GM10847 (cell line): ENCODE data around the gene MRPL52.

ENCODE experiments used
- POLR2A ChIP-seq: IDR thresholded peaks from 2 replicates; pipeline ENCODE4 v1.6.1; 2011; ENCODE audit not compliant: insufficient read length; ENCODE audit errors: extremely low read depth

MRPL52 gene

DNA sequence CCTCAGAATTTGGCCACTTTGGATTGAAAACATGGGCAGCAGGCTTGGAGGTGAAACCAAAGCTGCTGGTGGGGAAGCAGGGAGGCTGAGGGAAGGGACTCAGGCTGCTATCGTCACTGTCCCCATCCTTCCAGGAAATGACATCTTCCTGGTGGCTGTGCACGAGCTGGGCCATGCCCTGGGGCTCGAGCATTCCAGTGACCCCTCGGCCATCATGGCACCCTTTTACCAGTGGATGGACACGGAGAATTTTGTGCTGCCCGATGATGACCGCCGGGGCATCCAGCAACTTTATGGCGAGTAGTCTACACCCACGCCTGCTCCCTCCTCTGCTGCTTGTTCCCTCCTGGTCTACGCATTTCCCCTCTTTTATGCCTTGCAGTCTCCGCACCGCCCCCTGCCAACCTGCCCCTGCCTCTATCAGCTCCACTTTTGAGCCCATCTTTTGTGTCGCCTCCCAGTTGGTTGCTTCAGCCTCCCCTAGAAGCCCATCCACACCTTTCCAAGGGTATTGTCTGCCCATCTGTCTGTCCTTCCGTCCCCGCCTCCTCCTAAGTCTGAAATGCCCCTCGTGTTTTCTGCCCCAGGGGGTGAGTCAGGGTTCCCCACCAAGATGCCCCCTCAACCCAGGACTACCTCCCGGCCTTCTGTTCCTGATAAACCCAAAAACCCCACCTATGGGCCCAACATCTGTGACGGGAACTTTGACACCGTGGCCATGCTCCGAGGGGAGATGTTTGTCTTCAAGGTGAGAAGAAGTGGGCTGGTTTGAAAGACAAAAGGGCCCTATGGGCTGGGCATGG, 13.6 kb downstream of the MRPL52 start:
- TF ChIP-seq POLR2A: no peak

DNA sequence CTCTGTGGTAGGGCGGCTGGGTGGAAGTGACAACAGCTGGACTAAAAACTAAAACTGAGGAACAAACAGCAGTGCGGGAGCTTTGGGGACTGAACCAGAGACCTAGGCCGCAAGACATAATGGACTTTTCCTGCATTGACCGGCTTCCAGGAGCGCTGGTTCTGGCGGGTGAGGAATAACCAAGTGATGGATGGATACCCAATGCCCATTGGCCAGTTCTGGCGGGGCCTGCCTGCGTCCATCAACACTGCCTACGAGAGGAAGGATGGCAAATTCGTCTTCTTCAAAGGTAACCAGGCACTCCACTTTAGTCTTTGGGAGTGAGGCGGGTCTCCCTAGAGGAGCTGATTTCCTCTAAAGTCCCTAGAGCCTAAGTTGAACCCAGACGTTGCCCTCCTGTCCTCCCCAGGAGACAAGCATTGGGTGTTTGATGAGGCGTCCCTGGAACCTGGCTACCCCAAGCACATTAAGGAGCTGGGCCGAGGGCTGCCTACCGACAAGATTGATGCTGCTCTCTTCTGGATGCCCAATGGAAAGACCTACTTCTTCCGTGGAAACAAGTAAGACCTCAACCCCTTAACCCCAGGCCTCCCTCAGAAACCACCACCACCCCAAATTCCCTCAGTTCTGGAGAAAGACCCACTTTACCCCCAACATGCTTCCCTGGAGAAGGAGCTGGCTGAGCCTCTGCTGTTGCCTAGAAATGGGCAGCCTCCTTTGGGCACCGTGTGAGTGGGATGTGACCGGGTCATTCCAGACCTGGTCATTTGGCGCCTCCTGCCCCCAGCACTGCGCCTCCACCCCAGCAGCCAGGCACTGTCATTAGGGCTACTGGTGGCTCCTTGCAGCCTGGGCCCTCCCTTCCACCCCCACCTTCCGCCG, 14.8 kb downstream of the MRPL52 start:
- no peak for TF ChIP-seq POLR2A

DNA sequence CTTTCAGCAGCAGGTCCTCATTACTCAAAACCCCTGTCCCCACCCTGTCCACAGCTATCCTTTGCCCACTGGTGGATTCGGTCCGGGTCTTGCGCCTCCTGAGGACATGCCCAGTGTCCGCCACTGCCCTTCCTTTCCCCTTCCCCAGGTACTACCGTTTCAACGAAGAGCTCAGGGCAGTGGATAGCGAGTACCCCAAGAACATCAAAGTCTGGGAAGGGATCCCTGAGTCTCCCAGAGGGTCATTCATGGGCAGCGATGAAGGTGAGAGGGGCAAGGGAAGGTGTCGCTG, 15.4 kb downstream of the MRPL52 start:
- no peak for TF ChIP-seq POLR2A

DNA sequence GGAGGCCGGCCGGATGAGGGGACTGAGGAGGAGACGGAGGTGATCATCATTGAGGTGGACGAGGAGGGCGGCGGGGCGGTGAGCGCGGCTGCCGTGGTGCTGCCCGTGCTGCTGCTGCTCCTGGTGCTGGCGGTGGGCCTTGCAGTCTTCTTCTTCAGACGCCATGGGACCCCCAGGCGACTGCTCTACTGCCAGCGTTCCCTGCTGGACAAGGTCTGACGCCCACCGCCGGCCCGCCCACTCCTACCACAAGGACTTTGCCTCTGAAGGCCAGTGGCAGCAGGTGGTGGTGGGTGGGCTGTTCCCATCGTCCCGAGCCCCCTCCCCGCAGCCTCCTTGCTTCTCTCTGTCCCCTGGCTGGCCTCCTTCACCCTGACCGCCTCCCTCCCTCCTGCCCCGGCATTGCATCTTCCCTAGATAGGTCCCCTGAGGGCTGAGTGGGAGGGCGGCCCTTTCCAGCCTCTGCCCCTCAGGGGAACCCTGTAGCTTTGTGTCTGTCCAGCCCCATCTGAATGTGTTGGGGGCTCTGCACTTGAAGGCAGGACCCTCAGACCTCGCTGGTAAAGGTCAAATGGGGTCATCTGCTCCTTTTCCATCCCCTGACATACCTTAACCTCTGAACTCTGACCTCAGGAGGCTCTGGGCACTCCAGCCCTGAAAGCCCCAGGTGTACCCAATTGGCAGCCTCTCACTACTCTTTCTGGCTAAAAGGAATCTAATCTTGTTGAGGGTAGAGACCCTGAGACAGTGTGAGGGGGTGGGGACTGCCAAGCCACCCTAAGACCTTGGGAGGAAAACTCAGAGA, 16.3 kb downstream of the MRPL52 start:
- TF ChIP-seq POLR2A: no peak

DNA sequence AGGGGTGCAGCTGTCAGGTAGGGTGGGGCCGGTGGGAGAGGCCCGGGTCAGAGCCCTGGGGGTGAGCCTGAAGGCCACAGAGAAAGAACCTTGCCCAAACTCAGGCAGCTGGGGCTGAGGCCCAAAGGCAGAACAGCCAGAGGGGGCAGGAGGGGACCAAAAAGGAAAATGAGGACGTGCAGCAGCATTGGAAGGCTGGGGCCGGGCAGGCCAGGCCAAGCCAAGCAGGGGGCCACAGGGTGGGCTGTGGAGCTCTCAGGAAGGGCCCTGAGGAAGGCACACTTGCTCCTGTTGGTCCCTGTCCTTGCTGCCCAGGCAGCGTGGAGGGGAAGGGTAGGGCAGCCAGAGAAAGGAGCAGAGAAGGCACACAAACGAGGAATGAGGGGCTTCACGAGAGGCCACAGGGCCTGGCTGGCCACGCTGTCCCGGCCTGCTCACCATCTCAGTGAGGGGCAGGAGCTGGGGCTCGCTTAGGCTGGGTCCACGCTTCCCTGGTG, 17.2 kb downstream of the MRPL52 start:
- TF ChIP-seq POLR2A: no peak

DNA sequence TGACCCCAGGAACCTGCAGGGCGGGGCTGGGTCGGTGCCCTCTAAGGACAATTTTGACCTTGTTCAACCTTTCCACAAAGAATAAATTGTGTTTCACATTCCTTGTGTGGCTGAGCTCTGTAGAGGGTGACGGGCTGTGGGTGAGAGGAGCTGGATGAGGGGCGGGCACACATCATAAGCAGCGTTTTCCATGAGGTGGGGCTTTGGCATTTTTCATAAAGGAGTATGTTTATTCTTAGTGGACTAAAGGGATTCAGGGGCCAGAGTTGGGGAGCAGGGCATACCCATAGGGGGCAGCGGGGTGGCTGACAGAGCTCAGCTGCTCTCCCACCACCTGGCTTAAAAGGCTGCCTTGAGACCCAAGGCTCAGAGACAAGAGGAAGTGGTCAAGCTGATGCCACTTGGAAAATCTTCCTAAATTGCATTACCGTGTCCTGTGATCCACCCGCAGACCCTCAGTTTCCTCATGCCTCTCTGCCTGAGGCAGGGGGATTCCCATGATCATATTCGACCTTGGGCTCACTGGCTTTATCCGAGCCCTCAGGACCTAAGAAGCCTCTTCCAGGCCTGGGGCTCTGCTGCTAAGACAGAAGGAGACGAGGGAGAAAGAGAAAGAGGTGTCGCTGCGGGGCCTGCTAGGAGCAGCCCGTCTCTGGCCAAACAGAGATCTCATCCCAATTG, 18.1 kb downstream of the MRPL52 start:
- TF ChIP-seq POLR2A: no peak

DNA sequence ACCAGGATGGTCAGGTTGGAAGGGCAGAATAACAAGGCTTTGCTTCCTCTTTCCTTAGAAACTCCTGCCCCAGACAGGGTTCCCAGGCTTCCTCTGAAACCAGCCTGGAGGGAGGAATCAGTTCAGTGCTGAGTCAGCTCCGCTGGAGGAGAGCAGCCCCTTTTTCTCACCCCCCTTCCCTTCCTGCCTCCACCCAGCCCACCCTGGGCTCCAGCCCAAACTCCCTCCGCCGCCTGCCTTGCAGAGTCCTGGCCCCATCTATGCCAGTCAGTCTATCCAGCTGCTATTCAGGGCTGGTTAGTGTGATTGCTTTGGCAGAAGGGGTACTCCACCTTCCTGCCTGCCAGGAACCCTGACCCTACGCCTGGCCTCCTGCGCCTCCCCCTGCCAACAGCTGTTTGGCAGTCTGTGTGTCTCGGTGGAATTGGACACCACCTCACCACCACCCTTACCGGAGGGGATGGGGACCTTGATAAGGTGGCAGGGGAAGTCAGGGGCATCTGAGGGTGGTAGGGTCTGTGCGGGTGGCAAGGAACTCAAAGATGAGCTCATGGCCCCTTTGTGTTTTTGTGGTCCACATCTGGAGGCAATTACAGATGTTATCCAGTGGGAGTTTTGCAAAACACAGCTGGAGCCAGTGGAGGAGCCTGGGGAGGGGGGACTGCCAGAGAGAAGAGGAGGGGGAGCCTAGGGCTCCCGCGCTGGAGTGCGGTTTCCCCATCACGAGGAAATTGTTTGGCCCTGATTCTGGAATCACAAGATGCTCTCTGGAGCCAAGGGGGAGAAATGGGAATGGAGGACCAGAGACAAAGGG, 18.9 kb downstream of the MRPL52 start:
- no peak for TF ChIP-seq POLR2A

DNA sequence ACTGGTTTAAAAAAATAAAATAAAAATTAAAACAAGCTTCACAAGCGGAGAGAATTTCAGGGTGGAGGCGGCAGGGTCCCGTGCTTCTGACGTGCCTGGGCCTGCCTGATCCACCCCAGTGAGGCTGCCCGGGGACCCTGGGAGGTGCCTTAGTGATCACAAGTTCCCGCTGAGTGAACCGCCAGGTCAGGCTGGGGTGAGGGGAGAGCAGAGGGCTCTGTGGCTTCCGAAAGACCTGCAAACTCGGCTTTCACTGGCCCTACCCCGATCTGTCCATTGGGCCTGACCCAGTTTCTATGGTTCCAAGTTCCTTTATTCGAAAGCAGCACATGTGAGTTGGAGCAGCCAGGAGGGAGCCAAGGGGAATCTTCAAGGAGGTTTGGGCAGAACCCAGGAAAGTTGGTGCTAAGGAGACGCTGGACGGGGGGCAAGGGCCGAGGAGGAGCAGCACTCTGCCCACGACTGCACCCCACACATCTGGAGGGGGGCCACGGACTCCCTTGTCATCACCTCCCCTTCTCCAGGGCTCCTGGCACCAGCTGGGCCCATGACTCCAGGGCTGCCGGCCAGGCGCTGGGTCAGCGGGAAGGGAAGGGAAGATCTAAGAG, 19.6 kb downstream of the MRPL52 start:
- TF ChIP-seq POLR2A: no peak

DNA sequence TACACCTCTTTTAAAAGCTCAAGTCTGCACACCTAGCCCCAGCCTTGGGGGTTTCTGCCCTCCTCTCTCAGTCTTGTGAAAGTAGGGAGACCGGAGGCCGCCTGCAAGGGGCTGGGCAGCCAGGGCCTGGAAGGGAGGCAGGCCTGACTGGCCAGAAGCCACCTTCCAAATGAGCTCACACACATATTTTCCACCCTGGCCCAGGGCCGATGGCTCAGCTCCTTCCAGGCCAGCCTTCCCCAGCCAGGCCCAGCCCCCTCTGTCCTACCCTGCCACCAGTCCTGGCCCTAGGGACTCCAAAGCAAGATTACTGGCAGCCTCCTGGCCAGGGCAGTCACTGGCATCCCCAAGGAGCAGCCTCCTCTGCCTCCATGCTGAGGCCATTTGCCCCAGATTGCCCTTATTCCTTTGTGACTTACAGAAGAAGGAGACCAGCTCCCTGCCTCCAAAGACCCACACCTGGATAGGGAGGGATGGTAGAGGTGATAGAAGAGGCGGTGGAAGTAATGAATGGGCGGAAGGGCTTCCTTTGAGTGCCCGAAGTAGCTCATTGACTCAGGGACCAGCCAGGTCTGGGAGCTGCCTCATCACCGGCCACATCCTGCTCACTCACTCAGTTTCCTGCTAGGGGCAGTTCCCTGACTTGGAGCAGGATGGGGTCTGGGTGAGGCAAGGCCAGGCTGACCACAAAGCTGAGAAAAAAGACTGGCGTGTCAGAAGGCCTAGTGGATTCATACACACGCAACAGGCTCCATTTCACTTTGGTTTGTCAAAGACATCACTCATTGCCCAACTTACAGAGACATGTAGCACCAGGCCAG, 21.5 kb downstream of the MRPL52 start:
- no peak for TF ChIP-seq POLR2A

DNA sequence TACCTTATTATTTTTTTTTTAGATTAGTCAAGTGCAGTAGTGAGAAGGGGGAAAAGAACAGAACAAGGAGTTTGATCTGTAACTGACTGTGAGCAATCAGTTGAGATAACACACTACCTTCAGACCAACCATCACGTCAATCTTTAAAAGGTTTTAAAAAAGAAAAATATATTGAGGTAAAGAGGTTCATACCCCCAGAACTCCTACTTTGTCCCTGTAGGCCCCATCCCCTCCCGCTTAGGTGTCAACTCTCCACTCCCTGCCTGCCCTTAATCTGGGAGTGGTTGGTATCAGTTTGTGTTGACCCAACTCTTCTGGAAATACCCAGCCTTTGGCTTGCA, 22.9 kb downstream of the MRPL52 start:
- TF ChIP-seq POLR2A: no peak

DNA sequence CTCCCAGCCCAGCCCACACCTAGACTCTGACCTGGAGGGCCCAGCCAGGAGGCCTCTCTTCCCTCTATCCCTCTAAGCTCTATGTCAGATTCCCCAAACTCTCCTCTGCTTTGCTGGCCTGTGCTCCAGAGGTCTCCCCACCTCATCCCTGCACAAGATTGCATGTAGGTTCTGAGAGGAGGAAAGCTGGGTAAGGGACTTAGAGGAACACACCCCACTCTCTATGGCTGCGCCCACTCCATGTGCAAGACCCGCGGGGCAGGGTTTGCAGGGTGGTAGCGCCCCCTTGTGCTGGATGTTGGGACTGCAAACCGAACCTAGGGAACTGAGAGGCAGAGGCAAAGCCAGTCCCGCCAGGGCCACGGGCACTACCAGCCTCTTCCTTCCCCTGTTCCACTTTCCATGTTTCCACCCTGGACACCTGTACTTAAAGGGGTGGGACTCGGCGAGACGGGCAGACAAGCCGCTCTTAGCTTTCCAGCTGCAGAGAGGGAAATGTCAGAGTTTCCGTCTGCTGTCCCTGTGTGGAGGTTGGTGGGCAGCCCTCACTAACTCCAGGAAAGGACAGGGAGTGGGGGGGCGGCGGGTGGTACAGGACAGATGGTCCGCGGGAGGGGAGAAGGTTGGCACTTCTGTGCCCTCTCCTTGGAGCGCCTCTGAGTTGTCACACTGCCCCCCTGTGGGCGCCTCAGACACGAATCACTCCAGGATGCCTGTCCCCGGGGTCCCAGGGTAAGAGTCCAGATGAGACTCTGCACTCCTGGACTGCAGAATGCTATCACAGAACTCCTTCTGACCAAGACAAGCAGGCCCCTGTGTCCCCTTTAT, 23.5 kb downstream of the MRPL52 start:
- TF ChIP-seq POLR2A: no peak
